HG03025 (cell line): ENCODE data around the gene FAM107B.
A peak's percentile ranks its signal among the peaks of the same experiment; 100 is the strongest.
"Not testable (repeated sequence)": the region's sequence is repeated elsewhere in the genome, so short reads cannot be mapped to it uniquely, and the experiment has no call there.

Source experiments
- ATAC-seq: cut with Tn5 transposase; IDR thresholded peaks from one replicate; pipeline ENCODE4 v1.9.1; 2021; ENCODE audit warnings: mild to moderate bottlenecking, moderate library complexity; ENCODE audit not compliant: unreplicated experiment, low FRiP score

FAM107B gene

GRCh38 chr10:14669576-14669975 is 105.1 kb downstream of the FAM107B start:
- ATAC-seq: no peak

DNA sequence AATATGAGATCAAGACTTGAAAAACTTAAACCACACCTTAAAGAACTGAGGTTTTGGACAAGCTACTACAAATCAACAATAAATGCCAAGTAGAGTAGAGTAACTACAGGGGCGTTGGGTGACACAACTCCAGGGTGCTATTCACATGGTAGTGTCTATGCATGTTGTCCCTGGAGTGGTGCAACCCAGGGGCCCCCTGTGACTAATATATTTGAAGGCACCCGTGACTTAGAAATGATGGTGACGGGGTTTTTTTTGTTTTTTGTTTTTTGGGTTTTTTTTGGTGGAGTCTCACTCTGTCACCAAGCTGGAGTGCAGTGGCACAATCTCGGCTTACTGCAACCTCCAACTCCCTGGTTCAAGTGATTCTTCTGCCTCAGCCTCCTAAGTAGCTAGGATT is 106.9 kb downstream of the FAM107B start:
- no peak for ATAC-seq

GRCh38 chr10:14667280-14667679 is 107.4 kb downstream of the FAM107B start:
- ATAC-seq: no peak

- ATAC-seq: no peak
Measured at GRCh38 chr10:14665865-14666857, 108.5 kb downstream of the FAM107B start.

GRCh38 chr10:14665304-14665703 is 109.4 kb downstream of the FAM107B start:
- ATAC-seq: no peak

DNA sequence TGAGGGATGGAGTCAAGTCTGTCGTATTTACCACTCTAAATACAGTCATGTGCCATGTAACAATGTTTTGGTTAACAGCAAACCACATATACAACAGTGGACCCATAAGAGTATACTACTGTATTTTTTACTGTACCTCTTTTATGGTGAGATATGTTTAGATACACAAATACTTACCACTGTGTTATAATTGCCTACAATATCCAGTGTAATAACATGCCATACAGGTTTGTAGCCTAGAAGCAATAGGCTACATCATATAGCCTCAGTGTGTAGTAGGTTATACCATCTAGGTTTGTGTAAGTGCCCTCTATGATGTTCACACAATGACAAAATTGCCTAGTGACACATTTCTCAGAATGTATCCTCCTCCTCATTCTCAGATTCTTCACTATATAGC is 110.4 kb downstream of the FAM107B start:
- no peak for ATAC-seq

GRCh38 chr10:14661818-14662217 is 112.9 kb downstream of the FAM107B start:
- ATAC-seq: no peak

GRCh38 chr10:14660831-14661230 is 113.9 kb downstream of the FAM107B start:
- no peak for ATAC-seq

GRCh38 chr10:14659626-14660196 is 115.0 kb downstream of the FAM107B start:
- peak; percentile 87 for ATAC-seq

GRCh38 chr10:14659137-14659536 is 115.6 kb downstream of the FAM107B start:
- not testable (repeated sequence) for ATAC-seq

GRCh38 chr10:14658331-14659127 is 116.2 kb downstream of the FAM107B start:
- no peak for ATAC-seq

DNA sequence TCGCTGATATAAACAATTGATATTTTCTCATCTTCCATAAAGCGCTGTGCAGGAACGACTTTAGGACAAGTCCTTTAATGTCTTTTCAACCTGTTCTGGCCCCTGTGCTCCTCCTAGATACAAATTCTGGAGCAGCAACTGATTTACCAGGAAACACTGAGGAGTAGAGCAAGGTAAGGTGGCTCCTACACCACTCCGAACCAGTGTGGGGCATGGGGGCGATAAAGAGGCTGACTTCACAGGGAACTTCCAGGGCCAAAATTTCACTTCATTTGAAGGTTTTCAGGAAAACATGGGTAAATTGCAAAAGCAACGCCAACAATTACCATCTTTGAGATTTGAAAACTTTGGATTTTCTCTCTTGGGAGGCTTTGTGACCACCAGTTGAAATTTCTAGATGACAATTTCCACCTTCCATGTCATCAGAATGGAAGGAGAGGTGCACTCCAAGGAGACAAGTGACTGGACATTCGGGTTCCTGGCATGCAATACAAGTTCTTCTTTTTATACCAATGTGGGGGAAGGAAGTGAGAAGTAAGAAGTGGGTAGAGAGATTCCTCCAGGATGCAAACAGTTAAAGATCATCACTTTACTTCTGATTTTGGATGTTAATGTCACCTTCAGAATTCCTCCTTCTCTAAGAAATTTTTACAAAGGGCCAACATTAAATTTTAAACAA is 118.5 kb downstream of the FAM107B start:
- ATAC-seq: no peak

- ATAC-seq: no peak
Measured at GRCh38 chr10:14654821-14655382, 119.8 kb downstream of the FAM107B start.

- ATAC-seq: no peak
Measured at GRCh38 chr10:14653271-14654161, 121.2 kb downstream of the FAM107B start.

DNA sequence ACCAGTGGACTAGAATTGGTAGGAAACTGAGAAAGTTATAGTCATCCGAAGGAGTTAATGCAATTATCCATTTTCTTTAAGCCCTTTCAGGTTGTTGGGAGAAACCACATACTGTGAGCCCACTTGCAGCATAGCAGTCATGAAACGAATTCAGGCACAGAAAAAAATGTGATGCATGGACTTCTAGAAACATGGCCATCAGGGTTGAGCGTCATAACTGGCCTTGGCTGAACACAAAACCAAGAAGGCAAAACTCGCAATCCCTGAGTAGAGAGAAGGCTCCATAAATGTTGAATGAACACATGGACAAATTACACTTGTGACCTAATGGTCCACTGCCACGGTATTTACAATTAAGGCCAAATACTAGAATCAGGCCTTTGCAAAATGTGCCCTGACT is 121.9 kb downstream of the FAM107B start:
- ATAC-seq: no peak

DNA sequence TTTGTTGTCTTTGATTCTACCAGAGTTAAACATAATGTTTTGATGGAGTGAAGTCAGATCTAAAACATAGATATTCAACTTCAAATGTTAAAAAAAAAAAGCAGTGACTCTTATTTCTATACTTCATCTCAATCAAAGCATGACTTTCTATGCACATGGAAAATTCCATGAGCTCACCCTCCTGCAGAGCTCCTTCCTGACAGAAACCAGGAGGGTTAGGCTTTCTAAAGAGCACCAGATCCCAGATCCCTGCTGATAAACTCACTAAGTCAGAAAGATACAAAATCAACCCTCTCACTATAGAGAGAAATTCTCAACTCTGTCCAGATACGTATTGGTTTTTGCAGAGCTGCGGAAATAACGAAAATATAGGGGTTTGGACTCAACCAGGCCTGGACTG is 122.6 kb downstream of the FAM107B start:
- ATAC-seq: no peak

DNA sequence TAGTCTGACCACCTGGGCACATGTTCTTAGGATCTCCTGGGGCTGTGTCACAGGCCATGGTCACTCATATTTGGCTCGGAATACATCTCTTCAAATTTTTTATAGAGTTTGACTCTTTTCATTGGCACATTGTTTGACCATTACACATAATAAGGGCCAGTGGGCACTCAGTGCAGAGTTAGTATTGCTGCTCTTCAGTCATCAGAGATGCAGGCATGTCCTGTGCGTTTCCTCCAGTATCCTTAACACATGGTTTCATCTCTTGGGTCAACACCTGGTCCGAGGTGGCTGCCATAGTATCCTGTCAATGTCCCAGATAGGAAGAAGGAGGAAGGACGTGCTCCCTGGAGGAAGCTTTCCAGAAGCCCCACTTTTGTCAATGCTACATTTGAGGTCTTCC is 125.0 kb downstream of the FAM107B start:
- ATAC-seq: no peak

GRCh38 chr10:14648946-14649345 is 125.8 kb downstream of the FAM107B start:
- ATAC-seq: no peak
